Measurements from ENCODE around the gene NDC1.
"Not testable (repeated sequence)": the region's sequence is repeated elsewhere in the genome, so short reads cannot be mapped to it uniquely, and the experiment has no call there.

NDC1 gene

DNA sequence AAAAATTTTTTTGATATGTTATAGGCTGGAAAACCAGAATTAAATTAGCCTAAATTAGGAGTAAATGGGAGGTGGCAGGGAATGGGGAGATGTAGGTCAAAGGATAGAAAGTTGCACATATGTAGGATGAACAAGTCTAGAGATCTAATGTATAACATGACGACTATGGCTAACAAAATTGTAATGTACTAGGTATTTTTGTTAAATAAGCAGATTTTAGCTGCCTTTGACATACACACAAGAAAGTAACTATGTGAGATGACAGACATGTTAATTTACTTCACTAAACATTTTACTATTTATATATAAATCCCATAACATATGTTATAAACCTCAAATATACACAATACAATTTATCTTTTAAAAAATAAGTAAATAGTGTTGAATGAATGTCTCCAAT lies 68.9 kb downstream of the NDC1 start:
- H3K4me3 ChIP-seq (ENCODE audit: low read length): no peak overlapping the region
- no peak for DNase-seq (ENCODE audit: low read depth)
- TF ChIP-seq, protein P1, sequence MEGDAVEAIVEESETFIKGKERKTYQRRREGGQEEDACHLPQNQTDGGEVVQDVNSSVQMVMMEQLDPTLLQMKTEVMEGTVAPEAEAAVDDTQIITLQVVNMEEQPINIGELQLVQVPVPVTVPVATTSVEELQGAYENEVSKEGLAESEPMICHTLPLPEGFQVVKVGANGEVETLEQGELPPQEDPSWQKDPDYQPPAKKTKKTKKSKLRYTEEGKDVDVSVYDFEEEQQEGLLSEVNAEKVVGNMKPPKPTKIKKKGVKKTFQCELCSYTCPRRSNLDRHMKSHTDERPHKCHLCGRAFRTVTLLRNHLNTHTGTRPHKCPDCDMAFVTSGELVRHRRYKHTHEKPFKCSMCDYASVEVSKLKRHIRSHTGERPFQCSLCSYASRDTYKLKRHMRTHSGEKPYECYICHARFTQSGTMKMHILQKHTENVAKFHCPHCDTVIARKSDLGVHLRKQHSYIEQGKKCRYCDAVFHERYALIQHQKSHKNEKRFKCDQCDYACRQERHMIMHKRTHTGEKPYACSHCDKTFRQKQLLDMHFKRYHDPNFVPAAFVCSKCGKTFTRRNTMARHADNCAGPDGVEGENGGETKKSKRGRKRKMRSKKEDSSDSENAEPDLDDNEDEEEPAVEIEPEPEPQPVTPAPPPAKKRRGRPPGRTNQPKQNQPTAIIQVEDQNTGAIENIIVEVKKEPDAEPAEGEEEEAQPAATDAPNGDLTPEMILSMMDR (conservative IDR thresholded peaks at IDR 0.05; ENCODE audit: low read depth, low read length): no peak

DNA sequence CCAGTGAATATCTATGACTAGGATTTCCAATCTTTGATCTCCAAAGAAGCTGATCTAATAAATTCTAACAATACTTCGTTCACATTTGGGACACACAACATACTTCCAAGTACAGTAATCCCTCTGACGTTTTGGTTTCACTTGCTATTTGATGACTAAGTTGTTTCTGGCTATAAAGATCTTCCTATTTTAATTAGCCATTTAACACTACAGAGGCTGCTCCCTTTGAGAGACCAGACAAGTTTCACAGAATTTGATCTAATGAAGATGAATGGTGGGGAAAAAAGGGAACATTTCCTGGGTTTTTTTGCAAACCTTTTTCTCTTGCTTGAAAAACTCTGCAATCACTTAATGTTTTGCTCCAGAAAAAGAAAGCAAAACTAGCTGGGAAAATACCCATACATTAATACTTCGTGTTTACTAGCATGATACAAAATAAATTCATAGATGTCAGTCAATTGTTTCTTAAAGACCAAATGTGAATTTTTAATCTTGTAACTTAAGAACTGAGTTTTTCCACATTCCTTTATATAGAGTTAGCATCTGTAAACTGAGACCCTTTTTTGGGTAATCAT lies 71.2 kb downstream of the NDC1 start:
- no peak overlapping the region for H3K4me3 ChIP-seq (ENCODE audit: low read length)
- peak; percentile 39 for DNase-seq (ENCODE audit: low read depth)
- TF ChIP-seq, protein P1 (conservative IDR thresholded peaks at IDR 0.05; ENCODE audit: low read depth, low read length): no peak

GRCh38 chr1:53766194-53766742 lies 71.8 kb downstream of the NDC1 start:
- TF ChIP-seq, protein P1 (conservative IDR thresholded peaks at IDR 0.05; ENCODE audit: low read depth, low read length): no peak

GRCh38 chr1:53765657-53766056 lies 72.4 kb downstream of the NDC1 start:
- no peak for DNase-seq (ENCODE audit: low read depth)
- H3K4me3 ChIP-seq (ENCODE audit: low read length): no peak overlapping the region
- TF ChIP-seq, protein P1 (conservative IDR thresholded peaks at IDR 0.05; ENCODE audit: low read depth, low read length): no peak

More at GRCh38 chr1:53766194-53766742, 71.8 kb downstream of the NDC1 start:
- no peak for DNase-seq (ENCODE audit: low read depth)
- no peak overlapping the region for H3K4me3 ChIP-seq (ENCODE audit: low read length)

- TF ChIP-seq, protein P1 (conservative IDR thresholded peaks at IDR 0.05; ENCODE audit: low read depth, low read length): no peak
- H3K4me3 ChIP-seq (ENCODE audit: low read length): no peak overlapping the region
- DNase-seq (ENCODE audit: low read depth): no peak
Measured at GRCh38 chr1:53763911-53764310, 74.2 kb downstream of the NDC1 start.

DNA sequence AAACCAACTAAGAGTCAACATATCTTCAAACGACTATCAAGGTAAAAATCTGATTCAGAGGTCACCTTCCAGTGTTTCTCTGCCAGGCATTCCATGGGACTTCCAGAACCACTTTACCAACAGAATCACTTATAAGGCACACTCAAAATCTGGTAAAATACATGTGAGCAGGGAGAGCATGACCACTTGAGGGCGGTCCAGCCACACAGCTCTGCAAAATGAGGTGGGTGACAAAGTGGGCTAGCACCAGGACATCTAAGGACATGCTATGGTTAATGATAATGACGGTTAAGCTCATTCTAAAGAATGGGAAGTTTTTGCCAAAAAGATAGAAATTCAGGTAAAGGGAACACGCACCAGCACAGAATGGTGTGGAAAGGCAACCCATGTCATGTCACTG lies 74.6 kb downstream of the NDC1 start:
- no peak overlapping the region for H3K4me3 ChIP-seq (ENCODE audit: low read length)
- no peak for DNase-seq (ENCODE audit: low read depth)
- TF ChIP-seq, protein P1 (conservative IDR thresholded peaks at IDR 0.05; ENCODE audit: low read depth, low read length): peak; percentile 10

GRCh38 chr1:53760497-53760896 lies 77.6 kb downstream of the NDC1 start:
- not testable (repeated sequence) for H3K4me3 ChIP-seq (ENCODE audit: low read length); DNase-seq (ENCODE audit: low read depth)
